GM20431 (cell line): ENCODE data around the gene CDH4.

Source experiments
- in situ Hi-C: fragments of 300-500 bp; cut with MseI, MboI; formaldehyde crosslinking; loops from one replicate; pipeline ENCODE4 v1.15.0; 2020; ENCODE audit warnings: low sequenced_read_pairs; ENCODE audit not compliant: unreplicated experiment

CDH4 gene

DNA sequence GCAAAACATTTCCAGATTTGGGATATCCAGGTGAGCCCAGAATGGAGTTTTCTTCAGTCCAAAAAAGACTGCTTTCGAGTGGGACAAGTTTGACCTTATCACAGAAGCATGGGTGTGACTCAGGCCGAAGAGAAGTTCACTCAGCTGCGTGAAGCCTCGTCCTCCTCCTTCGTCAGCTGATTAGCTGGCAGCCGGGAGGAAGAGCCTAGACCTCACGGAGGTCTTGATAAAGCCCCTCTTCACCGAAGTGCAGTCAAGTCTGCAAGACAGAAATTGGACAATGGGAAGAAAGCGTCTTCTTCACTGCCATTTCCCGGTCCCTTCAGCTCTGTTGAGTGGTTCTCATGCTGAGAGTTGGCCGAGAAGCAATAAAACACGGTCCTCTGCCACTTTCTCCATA, 449.7 kb downstream of the CDH4 start:
- in situ Hi-C loops: no loop called here

DNA sequence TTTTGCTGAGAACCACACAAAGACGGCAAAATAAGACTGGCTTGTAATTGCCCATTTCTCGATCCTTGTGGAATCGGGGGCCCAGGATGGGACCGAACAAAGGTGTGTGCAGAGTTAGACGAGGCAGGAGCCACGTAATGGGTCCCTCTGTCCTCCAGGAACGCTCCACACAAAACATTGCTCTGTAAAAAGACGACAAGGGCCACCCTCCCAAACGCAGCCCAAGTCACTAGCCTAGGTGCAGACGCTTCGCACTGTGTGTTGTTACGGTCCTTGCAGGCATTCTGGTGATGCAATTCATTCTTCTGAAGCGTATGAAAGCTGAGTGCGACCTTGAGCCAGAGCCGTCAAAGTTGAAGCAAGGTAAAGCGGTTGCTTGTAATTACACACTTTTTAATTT, 450.2 kb downstream of the CDH4 start:
- in situ Hi-C loops: no loop called here

DNA sequence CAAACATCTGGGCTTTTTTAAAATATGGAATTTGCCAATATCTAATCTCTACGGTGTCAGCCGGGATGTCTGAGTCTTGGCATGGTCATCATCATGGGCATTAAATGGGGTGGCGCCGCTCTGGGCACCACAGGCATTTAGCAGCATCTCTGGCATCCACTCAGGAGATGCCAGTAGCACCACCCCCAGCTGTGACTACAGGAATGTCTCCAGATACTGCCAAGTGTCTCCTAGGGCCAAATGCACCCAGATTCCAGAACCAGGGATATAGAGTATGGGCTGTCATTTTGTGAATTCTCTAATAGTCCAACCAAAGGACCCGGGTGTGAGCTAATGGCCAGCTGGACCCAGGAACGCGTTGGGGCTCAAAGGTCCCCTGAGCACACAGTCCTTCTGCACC, 452.6 kb downstream of the CDH4 start:
- in situ Hi-C loops: no loop called here

DNA sequence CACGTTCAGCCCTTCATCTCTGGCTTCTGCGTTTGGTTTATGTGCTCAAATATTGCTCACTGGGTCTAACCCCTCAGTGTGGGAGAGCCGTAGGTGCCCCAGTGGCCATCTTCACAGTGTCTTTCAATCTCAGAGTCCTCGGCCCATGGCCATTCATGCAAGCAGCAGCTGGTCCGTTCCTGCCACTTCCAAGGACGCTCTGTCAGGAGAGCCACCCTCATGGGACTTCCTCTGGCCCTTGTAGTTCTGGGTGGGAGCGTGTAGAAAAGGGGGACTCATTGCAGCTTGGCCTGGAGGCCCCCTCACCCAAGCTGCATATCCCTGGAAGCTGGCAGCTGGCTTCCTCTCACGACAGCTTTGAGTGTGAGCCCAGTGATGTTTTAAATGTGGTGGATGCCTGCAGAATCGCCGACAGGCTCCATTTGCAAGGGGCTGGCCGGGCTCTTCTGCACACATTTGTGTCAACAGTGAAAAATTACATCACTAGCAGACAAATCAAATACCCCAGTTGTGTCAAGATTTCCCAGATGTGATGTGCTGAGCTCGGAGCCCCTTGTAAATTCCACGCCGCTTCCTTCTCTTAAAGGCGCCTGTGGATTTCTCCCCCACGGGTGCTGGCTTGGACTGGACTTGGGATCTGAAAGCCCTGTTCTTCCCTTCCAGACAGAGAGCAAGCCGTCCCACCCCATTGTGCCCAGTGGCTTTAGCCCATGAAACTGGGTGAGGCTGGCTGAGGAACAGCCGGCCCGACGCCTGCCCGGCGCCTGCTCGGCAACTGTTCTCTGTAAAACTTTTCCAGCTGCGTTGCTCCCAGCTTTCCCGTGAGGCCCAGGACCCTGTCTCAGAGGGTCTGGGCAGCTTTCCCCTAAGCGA, 453.6 kb downstream of the CDH4 start:
- in situ Hi-C loops: no loop called here

DNA sequence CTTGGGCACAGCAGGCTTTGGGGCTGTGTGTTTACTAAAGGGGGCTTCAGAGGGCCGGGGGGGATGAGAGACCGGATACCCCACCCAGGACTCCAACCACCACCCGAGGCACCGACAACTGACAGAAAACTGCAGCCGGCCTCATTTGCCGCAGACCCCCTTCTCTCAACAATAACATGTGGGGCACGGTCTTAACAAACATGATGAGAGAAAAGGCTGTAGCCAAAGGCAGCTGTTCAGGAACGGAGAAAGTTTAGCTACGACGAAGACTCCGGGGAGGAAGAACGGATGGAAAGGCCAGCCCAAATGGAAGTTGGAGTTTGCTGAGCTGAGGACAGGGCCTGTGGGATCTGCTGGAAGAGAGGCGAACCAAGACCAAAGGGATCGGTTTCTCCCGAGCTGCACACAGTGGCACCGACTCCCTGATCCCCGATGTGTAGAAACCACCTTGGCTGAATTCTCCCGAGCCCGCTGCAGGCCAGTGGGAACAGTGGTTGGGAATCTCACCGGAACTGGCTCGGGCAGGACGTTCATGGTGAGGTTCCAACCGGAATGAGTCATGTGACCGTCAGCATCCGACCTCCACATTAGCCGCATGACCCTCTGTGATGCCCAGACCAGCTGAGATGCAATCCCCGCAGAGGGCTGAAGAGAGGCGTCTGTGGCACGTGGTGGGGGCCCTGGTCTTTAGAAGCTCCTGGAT, 454.3 kb downstream of the CDH4 start:
- in situ Hi-C loops: no loop called here

DNA sequence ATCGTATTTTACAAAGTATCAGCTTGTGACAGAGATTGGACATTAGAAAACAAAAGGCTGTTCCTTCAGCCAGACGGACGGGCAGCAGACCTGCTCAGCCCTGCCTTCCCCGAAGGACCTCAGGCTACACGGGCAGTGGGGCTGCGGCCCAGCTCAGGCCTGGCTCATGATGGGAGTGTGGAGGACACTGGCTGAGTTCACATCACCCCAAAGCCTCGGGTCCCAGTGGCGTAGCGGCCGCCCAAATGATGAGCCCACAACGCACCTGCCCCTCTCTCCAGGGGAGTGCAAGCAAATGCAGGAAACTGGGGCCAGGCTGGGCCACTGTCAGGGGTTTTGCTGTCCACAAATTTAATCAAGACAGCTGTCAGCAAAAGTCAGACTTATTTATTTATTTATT, 456.8 kb downstream of the CDH4 start:
- in situ Hi-C loops: no loop called here

DNA sequence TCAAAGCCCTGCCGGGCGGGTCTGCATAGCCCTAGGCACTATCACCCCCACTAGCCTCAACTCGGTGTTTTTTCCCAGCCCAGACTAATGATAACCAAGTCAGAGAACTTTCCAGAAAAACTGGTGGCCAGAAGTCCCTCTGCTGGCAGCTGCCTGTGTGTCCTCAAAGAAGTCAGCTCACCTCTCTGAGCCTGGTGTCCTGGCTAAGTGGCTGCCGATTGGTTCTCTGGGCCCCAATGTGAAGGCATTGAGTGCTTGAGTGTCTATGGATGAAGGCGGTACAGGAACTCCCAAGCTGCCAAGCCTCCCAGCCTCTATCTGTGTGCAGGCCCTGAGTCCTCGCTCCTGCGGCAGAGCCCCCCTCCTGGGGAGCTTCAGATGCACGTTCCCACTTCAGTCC, 458.0 kb downstream of the CDH4 start:
- in situ Hi-C loops: no loop called here

DNA sequence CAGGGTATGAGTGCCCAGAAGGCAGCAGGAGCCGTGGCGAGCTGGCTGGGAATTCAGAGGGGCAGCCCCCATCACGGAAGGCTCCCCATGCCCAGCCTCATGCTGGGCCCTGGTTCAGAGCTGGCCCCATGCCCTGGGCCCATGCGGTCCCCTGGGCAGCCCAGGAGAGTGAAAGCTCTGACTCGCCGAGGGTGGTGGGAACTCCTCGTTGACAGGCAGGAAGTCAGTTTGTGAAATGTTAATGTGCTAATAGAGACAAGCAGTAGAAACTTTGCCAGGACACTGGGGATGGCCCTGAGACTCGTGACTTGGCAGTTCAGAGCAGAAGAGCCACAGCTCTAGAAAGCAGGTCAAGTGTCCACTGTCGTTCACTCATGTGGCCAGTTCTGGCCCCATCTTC, 460.6 kb downstream of the CDH4 start:
- in situ Hi-C loops: no loop called here

DNA sequence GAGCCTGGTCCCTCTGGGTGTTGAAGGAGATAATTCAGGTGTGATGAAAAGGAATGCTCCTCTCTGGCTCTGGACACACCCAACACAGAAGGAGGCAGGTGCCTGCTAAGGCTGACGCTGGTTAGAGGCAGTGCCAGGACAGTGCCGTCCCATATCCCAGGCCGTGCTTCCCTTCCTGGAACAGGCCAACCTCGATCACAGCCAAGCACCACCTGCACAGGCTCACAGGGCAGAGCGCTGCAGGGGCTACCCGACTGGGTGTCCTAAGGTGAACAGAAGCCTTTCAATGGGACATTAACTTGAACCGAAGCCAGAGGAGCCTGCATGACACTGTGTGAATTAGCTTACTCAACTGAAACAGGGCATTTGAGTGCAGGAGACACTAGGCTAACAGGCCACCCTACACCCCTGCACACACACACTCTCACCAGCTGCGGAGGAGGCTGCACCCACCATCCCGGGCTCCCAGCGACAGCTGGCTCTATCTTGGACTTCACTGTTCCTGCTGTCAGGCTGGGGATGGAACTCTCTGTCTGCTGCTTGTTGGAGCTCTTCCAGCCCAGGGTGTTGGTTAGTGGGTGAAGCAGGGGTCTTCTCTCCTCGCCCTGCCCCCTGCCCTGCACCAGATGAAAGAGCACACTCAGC, 466.4 kb downstream of the CDH4 start:
- in situ Hi-C loops: no loop called here

DNA sequence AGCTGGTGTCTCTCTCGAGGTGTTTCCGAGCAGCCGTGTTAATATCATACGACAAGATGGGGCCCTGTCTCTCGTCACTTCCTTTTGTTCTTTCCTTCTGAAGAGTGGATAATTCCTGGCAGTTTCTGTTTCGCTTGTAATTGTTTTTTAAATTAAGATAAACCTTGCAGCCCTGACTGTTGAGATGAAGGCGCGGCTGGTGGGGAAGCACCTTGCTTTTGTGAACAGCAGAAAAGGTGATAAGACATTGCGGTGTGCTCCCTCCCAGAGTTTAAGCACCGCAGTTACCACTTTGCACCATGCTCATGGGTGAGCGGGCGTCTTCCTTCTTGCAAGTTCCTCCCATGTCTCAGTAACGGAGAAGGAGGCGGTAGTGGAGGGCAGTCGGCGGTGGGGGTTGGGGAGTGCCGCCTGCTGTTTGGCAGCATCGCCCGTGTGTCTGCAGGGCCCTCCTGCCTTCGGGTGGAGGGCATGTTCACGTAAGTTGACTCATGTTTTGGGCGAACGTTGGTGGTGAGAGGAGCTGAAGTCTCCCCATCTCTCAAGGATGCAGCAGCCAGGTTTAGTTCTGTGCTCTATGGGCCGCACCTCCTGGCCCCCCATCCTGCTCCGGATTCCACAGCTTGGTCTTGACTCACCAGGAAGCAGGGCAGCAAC, 467.8 kb downstream of the CDH4 start:
- in situ Hi-C loops: no loop called here

DNA sequence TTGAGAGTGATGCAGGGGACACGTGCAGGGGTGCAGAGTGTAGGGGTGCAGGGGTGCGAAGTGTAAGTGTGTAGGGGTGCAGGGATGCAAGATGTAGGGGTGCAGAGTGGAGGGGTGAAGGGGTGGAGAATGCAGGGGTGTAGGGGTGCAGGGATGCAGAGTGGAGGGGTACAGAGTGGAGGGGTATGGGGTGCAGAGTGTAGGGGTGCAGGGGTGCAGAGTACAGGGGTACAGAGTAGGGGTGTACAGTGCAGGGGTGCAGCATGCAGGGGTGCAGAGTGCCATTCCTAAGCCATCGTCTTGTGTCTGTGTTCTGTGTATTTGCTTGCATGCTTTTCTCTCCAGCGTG, 468.3 kb downstream of the CDH4 start:
- in situ Hi-C loops: no loop called here

DNA sequence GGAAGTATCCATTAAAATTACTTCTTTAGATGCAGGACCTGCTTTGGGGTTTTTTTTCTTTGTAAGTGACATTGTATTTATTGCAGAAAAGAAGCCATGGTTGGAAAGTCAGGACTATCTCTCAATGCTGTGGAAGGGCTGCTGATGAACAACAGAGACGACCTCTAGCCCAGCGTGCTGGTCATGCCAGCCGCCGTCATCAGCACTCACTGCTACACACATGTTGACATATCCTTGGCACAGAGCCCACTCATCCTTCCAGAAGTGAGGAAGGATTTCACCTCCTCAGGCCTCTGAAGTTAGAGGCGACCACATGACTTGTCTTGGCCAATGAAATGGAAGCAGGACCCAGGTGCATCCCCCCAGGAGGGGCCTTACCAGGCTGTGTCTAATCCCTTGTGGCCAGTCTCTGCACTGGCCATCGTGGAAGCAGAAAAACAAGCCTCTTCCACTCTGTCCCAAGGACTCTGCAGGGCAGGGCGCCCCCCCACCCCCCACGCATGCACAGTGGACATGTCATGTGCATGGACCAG, 470.2 kb downstream of the CDH4 start:
- in situ Hi-C loops: no loop called here

DNA sequence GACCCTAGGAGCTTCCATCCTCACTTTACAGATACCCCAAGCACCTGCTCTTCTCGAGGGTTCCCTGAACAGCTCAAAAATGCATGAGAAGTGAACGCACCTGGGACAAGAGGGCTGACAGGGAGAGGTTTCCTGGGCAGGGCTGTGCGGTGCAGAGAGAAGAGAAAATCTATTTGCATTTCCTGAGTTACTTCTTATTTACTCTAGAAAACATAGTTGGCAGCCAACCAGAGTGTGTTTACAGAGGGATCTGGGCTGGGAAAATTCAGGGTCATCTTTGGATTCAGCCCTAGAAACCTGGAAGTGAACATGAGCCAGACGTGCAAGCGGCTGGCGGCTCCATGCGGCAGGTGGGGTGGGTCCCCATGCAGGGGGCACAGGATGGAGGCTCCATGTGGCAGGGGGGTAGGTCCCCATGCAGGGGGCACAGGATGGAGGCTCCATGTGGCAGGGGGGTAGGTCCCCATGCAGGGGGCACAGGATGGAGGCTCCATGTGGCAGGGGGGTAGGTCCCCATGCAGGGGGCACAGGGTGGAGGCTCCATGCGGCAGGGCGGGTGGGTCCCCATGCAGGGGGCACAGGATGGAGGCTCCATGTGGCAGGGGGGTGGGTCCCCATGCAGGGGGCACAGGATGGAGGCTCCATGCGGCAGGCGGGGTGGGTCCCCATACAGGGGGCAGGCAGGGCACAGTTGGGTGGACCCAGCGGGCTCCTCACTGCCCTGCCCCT, 471.6 kb downstream of the CDH4 start:
- in situ Hi-C loops: no loop called here

DNA sequence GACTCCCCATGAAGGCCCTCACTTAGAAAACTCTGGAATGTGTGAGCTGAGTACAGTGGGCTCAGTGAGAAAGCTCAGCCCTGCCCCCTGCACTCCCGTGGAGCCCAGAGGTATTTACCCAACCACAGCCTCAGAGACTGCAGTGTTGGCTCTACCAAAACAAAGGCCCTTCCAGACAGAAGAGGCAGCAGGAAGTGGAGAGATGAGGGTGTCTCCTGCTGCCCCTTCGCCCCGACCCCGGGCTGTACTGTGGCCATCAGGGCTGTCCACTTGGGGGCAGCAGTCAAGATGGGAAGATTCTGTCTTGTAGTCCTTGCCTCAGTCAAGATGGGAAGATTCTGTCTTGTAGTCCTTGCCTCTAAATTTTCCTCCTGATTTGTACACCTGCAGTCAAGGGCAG, 472.3 kb downstream of the CDH4 start:
- in situ Hi-C loops: no loop called here

DNA sequence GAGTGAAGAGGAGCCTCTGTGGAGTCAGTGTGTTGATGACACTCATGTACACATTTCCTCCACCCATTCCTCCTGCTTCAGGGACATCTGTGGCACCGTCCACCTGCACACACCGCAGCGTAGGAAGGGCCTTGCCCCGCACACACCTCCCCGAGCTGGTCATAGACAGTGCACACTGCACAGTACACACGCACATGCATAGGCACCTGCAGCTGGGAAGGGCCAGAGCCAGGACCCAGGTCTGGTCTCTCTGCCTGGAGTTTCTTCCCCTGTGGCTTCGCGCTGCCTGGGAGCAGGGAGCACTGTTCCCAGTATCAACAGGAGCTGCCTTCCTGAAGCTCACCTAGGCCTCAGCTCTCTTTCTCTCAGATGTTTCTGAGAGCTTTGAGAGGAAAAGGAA, 473.1 kb downstream of the CDH4 start:
- in situ Hi-C loops: no loop called here

DNA sequence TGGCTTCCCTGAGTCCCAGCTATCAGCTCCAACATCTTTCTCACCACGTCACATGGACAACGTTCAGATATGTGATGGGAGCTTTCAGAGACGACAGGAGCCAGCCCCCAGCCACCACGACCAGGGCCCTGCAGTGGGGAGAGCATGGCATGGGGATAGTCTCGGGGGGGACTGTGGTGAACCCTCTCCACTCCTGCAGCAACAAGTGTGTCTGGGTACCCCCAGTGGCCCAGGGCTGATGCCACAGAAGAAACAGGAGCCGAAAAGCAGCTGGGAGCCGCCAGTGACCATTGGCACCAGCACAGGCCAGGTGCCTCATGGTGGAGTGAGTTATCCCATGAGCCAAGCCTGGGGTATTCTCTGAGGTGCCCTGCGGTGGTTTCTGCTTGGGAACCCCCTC, 473.9 kb downstream of the CDH4 start:
- in situ Hi-C loops: no loop called here

DNA sequence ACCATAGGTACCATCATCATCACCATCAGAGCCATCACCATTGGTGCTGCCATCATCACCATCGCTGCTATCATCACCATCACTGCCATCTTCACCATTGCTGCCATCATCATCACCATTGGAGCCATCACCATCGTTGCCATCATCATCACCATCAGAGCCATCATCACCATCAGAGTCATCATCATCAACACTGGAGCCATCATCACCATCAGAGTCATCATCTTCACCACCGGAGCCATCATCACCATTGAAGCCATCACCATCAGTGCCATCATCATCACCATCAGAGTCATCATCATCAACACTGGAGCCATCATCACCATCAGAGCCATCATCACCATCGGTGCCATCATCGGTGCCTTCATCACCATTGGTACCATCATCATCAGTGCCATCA, 474.9 kb downstream of the CDH4 start:
- in situ Hi-C loops: no loop called here

DNA sequence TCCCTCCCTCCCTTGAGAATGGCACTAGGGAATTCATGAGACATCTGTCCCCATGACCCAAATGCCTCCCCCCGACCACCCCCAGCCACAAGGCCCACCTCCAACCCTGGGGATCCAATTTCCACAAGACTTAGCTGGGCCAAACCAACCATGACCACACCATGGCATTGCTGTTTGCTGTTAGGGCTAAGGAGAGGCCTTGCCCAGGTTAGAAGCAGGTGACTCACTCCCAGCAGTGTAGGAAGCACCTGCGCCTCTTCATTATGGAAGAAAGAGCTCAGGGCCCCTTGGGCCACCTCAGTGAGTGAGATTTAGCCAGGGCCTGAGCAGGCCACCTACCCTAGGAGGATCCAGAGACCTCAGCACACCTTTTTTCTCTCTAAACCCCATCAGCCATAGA, 475.7 kb downstream of the CDH4 start:
- in situ Hi-C loops: no loop called here

DNA sequence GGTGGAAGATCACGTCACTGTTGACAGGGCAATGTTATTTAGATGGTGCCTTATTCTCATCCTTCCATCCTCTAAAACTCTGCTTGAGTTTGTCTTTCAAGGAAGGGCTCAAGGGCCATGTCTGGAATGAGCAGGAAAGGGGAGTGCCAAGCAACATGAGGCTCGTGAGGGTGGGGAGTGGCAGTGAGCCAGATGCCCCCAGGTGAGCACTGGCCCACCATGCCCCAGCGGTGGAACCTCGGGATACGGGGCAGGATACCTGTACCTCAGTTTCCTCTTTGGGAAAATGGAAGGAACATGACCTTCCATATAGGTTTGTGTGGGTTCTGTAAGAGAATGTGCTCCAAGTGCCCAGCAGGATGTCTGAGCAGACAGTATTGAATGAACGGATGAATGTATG, 476.3 kb downstream of the CDH4 start:
- in situ Hi-C loops: no loop called here
